ENCODE results near the gene DRG2. TPM values are rescaled to one million over a fixed set of nuclear protein-coding genes. Genes with fewer than 3 reads are reported as not detected.

The DRG2 gene
- total RNA-seq, 2 experiments from 2014 or later = 37.7 to 39.3 TPM

GRCh38 chr17:18141210-18141803 is 53.6 kb downstream of the DRG2 start:
- no peak for DNase-seq
- H3K4me3 Mint-ChIP-seq = no peak overlapping the region
- CTCF ChIA-PET = interaction anchor here (0.6 to 10.4 kb wide), 11 partner anchors 10 to 179 kb away, joined by 3 to 140 read pairs (median 5); partner anchors contain the start of gene ALKBH5
- intact Hi-C loops (cut with micrococcal nuclease) = loop anchor here (1.0 kb wide), 2 partner anchors 44 to 76 kb away; no protein-coding TSS in a partner anchor
- POLR2A ChIA-PET = interaction anchor here (1.7 kb wide), 1 partner anchor 43 kb away, joined by 4 read pairs; no protein-coding TSS in a partner anchor
- no peak overlapping the region for H3K27ac Mint-ChIP-seq
- no peaks in the 10 kb centered on the region for H3K4me1 Mint-ChIP-seq (ENCODE audit: low read depth)
- H3K9me3 Mint-ChIP-seq = no peaks in the 10 kb centered on the region
- no peaks in the 10 kb centered on the region for H3K36me3 Mint-ChIP-seq
- no peaks in the 10 kb centered on the region for H3K27me3 Mint-ChIP-seq

GRCh38 chr17:18142417-18142816 is 54.7 kb downstream of the DRG2 start:
- H3K27ac Mint-ChIP-seq = no peak overlapping the region
- no peak overlapping the region for H3K4me3 Mint-ChIP-seq

DNA sequence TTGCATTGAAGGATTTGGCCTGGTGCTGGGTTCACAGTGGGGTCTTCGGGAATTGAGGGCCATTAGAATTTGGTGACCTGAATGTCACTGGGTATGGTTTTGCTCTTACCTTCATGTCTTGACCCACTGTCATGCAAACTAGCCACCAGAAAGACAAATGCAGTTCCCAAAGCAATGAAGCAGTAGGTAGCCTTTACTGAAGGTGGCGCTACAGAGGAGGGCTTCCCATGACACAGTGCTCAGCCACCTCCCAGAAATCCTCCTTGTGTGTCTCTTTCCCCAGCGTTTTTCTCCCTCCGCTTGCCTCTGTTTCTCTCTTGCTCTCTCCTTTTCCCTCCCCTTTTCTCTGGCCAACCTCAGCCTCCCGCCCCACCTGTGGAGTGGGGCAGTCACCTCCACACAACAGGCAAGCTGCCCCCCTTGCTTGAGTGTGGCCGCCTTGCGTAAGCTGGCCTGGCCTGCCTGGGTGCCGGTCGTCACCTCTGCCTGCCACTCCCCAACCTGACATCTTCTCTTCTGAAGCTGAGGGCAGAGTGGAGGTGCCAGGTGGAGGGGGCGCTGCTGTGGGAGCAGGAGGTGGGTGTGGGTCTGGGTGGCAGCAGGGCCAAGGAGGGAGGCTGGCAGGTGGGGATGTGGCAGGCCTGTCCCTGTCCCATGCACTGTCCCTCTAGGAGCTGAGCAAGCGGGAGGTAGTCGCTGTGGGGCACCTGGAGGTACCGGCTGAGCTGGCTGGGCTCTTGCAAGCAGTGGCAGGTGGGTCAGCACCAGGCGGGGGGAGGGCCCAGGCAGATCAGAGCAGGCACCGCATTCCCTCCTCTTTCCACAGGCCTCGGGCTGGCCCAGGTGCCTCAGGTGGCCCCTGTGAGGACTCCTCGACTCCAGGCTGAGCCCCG is 55.5 kb downstream of the DRG2 start:
- ChIA-PET CTCF (interaction anchor here (0.7 to 10.4 kb wide), 8 partner anchors 9 to 177 kb away, joined by 3 to 140 read pairs (median 6); partner anchors contain the start of gene ALKBH5), POLR2A (interaction anchor here (1.7 kb wide), 1 partner anchor 41 kb away, joined by 4 read pairs; no protein-coding TSS in a partner anchor)
- H3K36me3 Mint-ChIP-seq = no peaks in the 10 kb centered on the region
- DNase-seq = no peak
- H3K4me3 Mint-ChIP-seq = no peak overlapping the region
- H3K27ac Mint-ChIP-seq = no peak overlapping the region
- H3K4me1 Mint-ChIP-seq (ENCODE audit: low read depth) = no peaks in the 10 kb centered on the region
- no peaks in the 10 kb centered on the region for H3K27me3 Mint-ChIP-seq
- no peaks in the 10 kb centered on the region for H3K9me3 Mint-ChIP-seq
- intact Hi-C loops (cut with micrococcal nuclease) = no loop called here

More at GRCh38 chr17:18142417-18142816, 54.7 kb downstream of the DRG2 start:
- intact Hi-C loops (cut with micrococcal nuclease) = no loop called here
- ChIA-PET CTCF (interaction anchor here (0.9 to 10.4 kb wide), 6 partner anchors 11 to 178 kb away, joined by 3 to 140 read pairs (median 8); partner anchors contain the start of gene ALKBH5), POLR2A (interaction anchor here (1.7 kb wide), 1 partner anchor 42 kb away, joined by 4 read pairs; no protein-coding TSS in a partner anchor)
- no peaks in the 10 kb centered on the region for H3K27me3 Mint-ChIP-seq
- no peaks in the 10 kb centered on the region for H3K4me1 Mint-ChIP-seq (ENCODE audit: low read depth)
- no peaks in the 10 kb centered on the region for H3K9me3 Mint-ChIP-seq
- no peaks in the 10 kb centered on the region for H3K36me3 Mint-ChIP-seq
- DNase-seq = no peak

- H3K4me1 Mint-ChIP-seq (ENCODE audit: low read depth) = no peaks in the 10 kb centered on the region
- H3K9me3 Mint-ChIP-seq = no peaks in the 10 kb centered on the region
- POLR2A ChIA-PET = interaction anchor here (2.6 kb wide), 1 partner anchor 39 kb away, joined by 7 read pairs; the partner anchor contains the start of gene ALKBH5
- H3K27ac Mint-ChIP-seq = no peak overlapping the region
- H3K27me3 Mint-ChIP-seq = no peaks in the 10 kb centered on the region
- DNase-seq = no peak
- no peak overlapping the region for H3K4me3 Mint-ChIP-seq
- CTCF ChIA-PET = interaction anchor here (1.0 to 10.4 kb wide), 3 partner anchors 42 to 102 kb away, joined by 3 to 140 read pairs (median 6); partner anchors contain the start of gene ALKBH5
- intact Hi-C loops (cut with micrococcal nuclease) = no loop called here
- H3K36me3 Mint-ChIP-seq = no peaks in the 10 kb centered on the region
Observed at GRCh38 chr17:18144261-18144660, 56.5 kb downstream of the DRG2 start.

DNA sequence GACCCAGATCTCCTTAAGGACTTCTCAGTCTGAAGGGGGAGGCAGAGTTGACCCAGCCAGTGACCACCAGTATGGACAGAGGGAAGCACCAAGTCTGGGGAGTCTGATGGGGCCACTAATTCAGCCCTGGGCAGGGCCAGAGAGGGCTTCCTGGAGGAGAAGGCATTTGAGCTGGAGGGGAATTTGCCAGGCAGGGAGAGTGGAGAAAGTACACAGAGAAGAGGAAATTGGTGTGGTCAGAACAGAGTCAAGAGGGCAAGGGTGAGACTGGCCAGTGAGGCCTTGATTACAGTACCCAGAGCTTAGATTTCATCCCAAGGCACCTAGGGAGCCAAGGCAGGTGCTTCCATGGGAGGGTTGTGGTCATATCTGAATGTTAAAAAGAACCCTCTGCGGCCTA is 57.1 kb downstream of the DRG2 start:
- ChIA-PET POLR2A (interaction anchor here (1.4 to 2.6 kb wide), 2 partner anchors 36 to 38 kb away, joined by 7 to 8 read pairs; partner anchors contain the start of gene ALKBH5), CTCF (interaction anchor here (10.4 kb wide), 1 partner anchor 41 kb away, joined by 140 read pairs; the partner anchor contains the start of gene ALKBH5)
- H3K36me3 Mint-ChIP-seq = no peaks in the 10 kb centered on the region
- intact Hi-C loops (cut with micrococcal nuclease) = no loop called here
- H3K4me1 Mint-ChIP-seq (ENCODE audit: low read depth) = no peaks in the 10 kb centered on the region
- no peaks in the 10 kb centered on the region for H3K9me3 Mint-ChIP-seq
- DNase-seq = no peak
- no peaks in the 10 kb centered on the region for H3K27me3 Mint-ChIP-seq
- no peak overlapping the region for H3K27ac Mint-ChIP-seq
- no peak overlapping the region for H3K4me3 Mint-ChIP-seq

GRCh38 chr17:18145811-18146210 is 58.1 kb downstream of the DRG2 start:
- H3K27ac Mint-ChIP-seq = no peak overlapping the region

DNA sequence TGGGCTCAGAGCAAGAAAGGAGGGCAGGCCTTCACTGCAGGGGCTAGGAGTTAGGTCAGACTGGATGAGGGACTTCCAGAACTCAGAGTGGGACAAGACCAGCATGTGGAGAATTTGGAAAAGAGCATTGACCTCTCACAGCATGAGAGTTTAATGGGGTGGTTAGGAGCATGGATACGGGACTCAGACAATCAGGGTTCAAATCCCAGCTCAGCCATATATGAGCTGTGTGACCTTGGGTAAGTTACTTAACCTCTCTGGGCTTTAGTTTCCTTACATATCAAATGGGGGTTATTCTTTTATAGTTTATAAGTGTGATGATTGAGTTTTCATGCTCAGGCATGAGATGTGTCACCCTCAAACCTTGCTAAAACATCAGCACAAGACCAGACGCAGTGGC is 58.5 kb downstream of the DRG2 start:
- DNase-seq = no peak
- no peak overlapping the region for H3K27ac Mint-ChIP-seq
- no peaks in the 10 kb centered on the region for H3K4me1 Mint-ChIP-seq (ENCODE audit: low read depth)
- no peaks in the 10 kb centered on the region for H3K27me3 Mint-ChIP-seq
- no peaks in the 10 kb centered on the region for H3K9me3 Mint-ChIP-seq
- ChIA-PET POLR2A (interaction anchor here (1.4 to 2.6 kb wide), 2 partner anchors 35 to 37 kb away, joined by 7 to 8 read pairs; partner anchors contain the start of gene ALKBH5), CTCF (interaction anchor here (10.4 kb wide), 1 partner anchor 40 kb away, joined by 140 read pairs; the partner anchor contains the start of gene ALKBH5)
- H3K36me3 Mint-ChIP-seq = no peaks in the 10 kb centered on the region
- intact Hi-C loops (cut with micrococcal nuclease) = no loop called here
- no peak overlapping the region for H3K4me3 Mint-ChIP-seq

More at GRCh38 chr17:18145811-18146210, 58.1 kb downstream of the DRG2 start:
- ChIA-PET POLR2A (interaction anchor here (1.4 to 2.6 kb wide), 2 partner anchors 35 to 37 kb away, joined by 7 to 8 read pairs; partner anchors contain the start of gene ALKBH5), CTCF (interaction anchor here (10.4 kb wide), 1 partner anchor 40 kb away, joined by 140 read pairs; the partner anchor contains the start of gene ALKBH5)
- Mint-ChIP-seq H3K4me1 (ENCODE audit: low read depth) (no peaks in the 10 kb centered on the region), H3K27me3 (no peaks in the 10 kb centered on the region), H3K36me3 (no peaks in the 10 kb centered on the region), H3K4me3 (no peak overlapping the region), H3K9me3 (no peaks in the 10 kb centered on the region)
- intact Hi-C loops (cut with micrococcal nuclease) = no loop called here
- no peak for DNase-seq

DNA sequence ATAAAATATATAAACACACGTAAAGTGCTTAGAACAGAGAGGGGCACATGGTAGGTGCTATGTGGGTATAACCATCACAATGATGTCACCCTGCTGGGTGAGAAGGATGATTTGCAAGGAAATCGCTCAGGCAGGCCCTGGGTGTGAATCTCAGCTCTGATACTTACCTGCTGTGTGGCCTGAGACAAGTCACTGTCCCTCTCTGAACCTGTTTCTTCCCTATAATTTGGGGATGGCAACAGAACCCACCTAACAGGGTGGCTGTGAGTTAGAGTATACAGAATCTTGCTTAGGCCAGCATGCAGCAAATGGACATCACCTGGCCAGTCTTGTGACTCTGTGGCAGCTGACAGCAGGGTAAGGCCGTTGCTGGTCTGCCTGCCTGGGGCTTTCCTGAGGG is 59.2 kb downstream of the DRG2 start:
- intact Hi-C loops (cut with micrococcal nuclease) = no loop called here
- Mint-ChIP-seq H3K9me3 (no peaks in the 10 kb centered on the region), H3K27ac (no peak overlapping the region), H3K36me3 (no peaks in the 10 kb centered on the region), H3K4me1 (ENCODE audit: low read depth) (no peaks in the 10 kb centered on the region), H3K4me3 (no peak overlapping the region), H3K27me3 (no peaks in the 10 kb centered on the region)
- no peak for DNase-seq
- CTCF ChIA-PET = interaction anchor here (1.0 to 10.4 kb wide), 2 partner anchors 8 to 39 kb away, joined by 3 to 140 read pairs; partner anchors contain the start of gene ALKBH5
- POLR2A ChIA-PET = interaction anchor here (2.6 kb wide), 1 partner anchor 36 kb away, joined by 7 read pairs; the partner anchor contains the start of gene ALKBH5

GRCh38 chr17:18148586-18148985 is 60.8 kb downstream of the DRG2 start:
- intact Hi-C loops (cut with micrococcal nuclease) = no loop called here
- POLR2A ChIA-PET = no interaction called here
- CTCF ChIA-PET = no interaction called here
- no peaks in the 10 kb centered on the region for H3K27me3 Mint-ChIP-seq
- H3K36me3 Mint-ChIP-seq = no peaks in the 10 kb centered on the region
- DNase-seq = no peak
- no peaks in the 10 kb centered on the region for H3K9me3 Mint-ChIP-seq
- H3K4me1 Mint-ChIP-seq (ENCODE audit: low read depth) = peaks cover under 1% of the 10 kb centered on the region
- H3K27ac Mint-ChIP-seq = no peak overlapping the region
- no peak overlapping the region for H3K4me3 Mint-ChIP-seq

GRCh38 chr17:18151290-18151689 is 63.5 kb downstream of the DRG2 start:
- POLR2A ChIA-PET = no interaction called here
- no peaks in the 10 kb centered on the region for H3K27me3 Mint-ChIP-seq
- no peak overlapping the region for H3K27ac Mint-ChIP-seq

DNA sequence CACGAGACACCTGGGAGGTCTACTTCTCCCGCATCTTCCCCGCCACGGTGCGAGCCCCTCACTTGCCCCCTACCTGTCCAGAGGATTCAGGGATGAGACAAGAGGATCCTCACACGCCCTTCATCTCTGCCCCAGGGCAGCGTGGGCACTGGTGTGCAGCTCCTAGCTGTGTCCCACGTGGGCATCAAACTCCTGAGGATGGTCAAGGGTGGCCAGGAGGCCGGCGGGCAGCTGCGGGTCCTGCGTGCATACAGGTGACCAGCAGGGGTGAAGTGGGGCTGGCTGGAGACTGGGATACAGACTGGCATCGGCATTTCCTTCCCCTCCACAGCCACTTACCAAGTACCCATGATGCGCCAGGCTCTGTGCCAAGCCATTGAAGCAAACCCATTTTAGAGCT is 67.4 kb downstream of the DRG2 start:
- Mint-ChIP-seq H3K4me1 (ENCODE audit: low read depth) (peaks cover 13% of the 10 kb centered on the region), H3K27me3 (no peaks in the 10 kb centered on the region), H3K9me3 (no peaks in the 10 kb centered on the region), H3K4me3 (no peak overlapping the region), H3K27ac (no peak overlapping the region), H3K36me3 (no peaks in the 10 kb centered on the region)
- CTCF ChIA-PET = no interaction called here
- POLR2A ChIA-PET = interaction anchor here (1.8 kb wide), 1 partner anchor 29 kb away, joined by 5 read pairs; the partner anchor contains the start of gene ALKBH5
- no peak for DNase-seq
- intact Hi-C loops (cut with micrococcal nuclease) = no loop called here

More at GRCh38 chr17:18151290-18151689, 63.5 kb downstream of the DRG2 start:
- Mint-ChIP-seq H3K36me3 (no peaks in the 10 kb centered on the region), H3K4me1 (ENCODE audit: low read depth) (peaks cover 3% of the 10 kb centered on the region), H3K9me3 (no peaks in the 10 kb centered on the region), H3K4me3 (no peak overlapping the region)
- intact Hi-C loops (cut with micrococcal nuclease) = no loop called here
- no peak for DNase-seq
- CTCF ChIA-PET = interaction anchor here (1.3 to 1.8 kb wide), 2 partner anchors 11 to 33 kb away, joined by 3 to 4 read pairs; partner anchors contain the start of gene ALKBH5
